Measurements from ENCODE around the gene ERVK3-1. TPM values are rescaled to one million over a fixed set of nuclear protein-coding genes. Genes with fewer than 3 reads are reported as not detected.

ERVK3-1 gene
- total and polyA plus RNA-seq, 2 of the 13 experiments (the other 11 are each of a cell fraction or from before 2014, with no cell fraction given) = 28.5 to 38.7 TPM

DNA sequence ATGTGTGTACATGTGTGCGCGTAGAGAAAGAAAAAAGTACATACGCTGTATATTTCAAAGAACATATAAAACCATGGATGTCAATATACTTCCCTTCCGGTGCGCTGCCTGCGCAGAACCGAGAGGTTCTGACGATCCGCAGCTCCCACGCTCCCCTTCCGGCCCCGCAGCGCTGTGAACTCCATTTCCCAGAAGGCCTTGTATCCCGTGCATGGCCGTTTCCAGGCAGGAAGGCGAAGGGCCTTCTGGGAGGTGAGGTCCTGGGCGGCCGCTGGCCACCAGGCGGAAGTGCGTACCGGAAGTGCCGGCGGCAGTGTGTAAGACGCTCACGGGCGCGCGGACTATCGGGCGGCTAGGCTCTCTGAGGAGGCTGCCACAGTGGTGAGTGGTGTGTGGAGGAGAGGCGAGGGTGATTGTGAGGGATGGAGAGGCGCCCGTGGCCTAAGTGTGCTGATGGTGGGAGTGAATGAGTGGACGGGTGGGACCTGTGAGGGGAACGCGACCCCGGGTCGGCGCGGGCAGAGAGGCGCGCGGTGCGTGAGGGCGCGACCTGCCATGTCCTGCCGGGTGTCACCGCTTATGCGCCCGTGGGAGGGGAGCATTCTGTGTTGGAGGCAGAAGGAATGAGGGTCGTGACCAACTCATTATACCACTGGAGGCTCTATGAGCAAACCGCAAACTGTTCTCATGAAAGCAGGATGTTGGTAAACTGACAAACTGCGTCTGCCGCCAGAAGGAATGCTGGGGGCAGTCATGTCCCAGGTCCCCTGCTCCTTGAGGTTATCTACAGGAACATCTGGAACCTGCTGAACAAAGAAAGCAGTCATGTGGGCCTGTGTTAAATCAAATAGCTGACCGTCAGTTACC lies at the start of gene ERVK3-1 (continued):
- no peak for TF ChIP-seq AHDC1 (CRISPR knock-in tag; IDR thresholded peaks at IDR 0.05; ENCODE audit: borderline replicate concordance)
- TF ChIP-seq PHF8 (CRISPR knock-in tag; IDR thresholded peaks at IDR 0.05) = peak; percentile 92
- no peak for TF ChIP-seq ZHX1 (CRISPR knock-in tag; IDR thresholded peaks at IDR 0.05; ENCODE audit: low read depth)
- TF ChIP-seq EP300 (IDR thresholded peaks at IDR 0.05; ENCODE audit: low read depth in 2 of 2, low read length in 2 of 2) = no peak
- TF ChIP-seq EP300 (CRISPR knock-in tag; IDR thresholded peaks at IDR 0.05; ENCODE audit: borderline replicate concordance) = no peak
- TF ChIP-seq, protein P1, sequence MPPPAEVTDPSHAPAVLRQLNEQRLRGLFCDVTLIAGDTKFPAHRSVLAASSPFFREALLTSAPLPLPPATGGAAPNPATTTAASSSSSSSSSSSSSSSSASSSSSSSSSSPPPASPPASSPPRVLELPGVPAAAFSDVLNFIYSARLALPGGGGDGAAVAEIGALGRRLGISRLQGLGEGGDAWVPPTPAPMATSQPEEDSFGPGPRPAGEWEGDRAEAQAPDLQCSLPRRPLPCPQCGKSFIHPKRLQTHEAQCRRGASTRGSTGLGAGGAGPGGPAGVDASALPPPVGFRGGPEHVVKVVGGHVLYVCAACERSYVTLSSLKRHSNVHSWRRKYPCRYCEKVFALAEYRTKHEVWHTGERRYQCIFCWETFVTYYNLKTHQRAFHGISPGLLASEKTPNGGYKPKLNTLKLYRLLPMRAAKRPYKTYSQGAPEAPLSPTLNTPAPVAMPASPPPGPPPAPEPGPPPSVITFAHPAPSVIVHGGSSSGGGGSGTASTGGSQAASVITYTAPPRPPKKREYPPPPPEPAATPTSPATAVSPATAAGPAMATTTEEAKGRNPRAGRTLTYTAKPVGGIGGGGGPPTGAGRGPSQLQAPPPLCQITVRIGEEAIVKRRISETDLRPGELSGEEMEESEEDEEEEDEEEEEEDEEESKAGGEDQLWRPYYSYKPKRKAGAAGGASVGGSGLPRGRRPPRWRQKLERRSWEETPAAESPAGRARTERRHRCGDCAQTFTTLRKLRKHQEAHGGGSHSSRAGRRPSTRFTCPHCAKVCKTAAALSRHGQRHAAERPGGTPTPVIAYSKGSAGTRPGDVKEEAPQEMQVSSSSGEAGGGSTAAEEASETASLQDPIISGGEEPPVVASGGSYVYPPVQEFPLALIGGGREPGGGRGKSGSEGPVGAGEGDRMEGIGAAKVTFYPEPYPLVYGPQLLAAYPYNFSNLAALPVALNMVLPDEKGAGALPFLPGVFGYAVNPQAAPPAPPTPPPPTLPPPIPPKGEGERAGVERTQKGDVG (CRISPR knock-in tag; IDR thresholded peaks at IDR 0.05; ENCODE audit: borderline replicate concordance) = 0 out of 2 replicates have a peak, but pooled peaks have one; percentile 77
- TF ChIP-seq FOXC1 (CRISPR knock-in tag; IDR thresholded peaks at IDR 0.05; ENCODE audit: borderline replicate concordance) = peak; percentile 91; the same call in 1 of the 2 replicates
- TF ChIP-seq, protein P2, sequence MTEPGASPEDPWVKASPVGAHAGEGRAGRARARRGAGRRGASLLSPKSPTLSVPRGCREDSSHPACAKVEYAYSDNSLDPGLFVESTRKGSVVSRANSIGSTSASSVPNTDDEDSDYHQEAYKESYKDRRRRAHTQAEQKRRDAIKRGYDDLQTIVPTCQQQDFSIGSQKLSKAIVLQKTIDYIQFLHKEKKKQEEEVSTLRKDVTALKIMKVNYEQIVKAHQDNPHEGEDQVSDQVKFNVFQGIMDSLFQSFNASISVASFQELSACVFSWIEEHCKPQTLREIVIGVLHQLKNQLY (CRISPR knock-in tag; IDR thresholded peaks at IDR 0.05) = peak; percentile 69
- 0 out of 2 replicates have a peak, but pooled peaks have one; percentile 10 for TF ChIP-seq E2F2 (CRISPR knock-in tag; IDR thresholded peaks at IDR 0.05; ENCODE audit: borderline replicate concordance)
- peak; percentile 59; the same call in 1 of the 2 replicates for TF ChIP-seq ZNF232 (CRISPR knock-in tag; IDR thresholded peaks at IDR 0.05; ENCODE audit: borderline replicate concordance)
- TF ChIP-seq ZNF549 (CRISPR knock-in tag; IDR thresholded peaks at IDR 0.05) = no peak
